ENCODE measurements around the gene ICE1.

ICE1 gene

DNA sequence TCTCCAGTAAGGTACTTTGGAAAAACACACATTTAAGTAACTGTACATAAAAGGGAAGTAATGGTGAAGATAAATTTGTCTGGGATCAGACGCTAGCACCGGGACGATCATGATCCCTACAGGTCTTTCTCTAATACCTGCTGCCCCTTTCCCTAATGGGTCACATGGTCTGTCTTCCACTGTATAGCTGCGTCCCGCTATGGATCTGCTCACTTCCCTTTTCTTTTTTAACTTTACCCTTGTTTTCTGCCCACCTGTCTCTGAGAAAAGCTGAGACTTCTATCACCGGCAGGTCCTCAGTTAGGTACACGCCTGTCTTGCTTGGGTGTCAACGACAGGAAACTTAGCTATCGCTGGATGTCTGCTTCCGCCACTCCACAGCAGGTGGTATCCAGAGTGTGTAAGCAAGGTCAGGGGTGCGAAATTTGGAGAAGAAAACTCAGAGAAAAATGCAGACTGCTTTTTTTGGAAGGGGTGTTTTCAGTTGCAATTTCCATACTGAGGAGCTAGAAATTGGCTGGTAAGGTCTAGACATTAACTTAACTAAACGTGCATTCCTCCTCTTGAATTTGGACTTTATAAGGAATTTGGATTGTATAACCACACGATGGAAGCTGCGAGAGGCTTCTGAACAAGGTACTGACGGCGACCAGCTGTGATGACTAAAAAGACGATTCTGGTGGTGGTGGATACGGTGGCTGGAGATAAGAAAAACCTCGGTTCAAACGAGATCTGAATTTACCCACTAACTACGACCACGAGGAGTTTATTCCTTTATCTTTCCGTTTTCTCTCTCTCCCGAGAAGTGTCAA is 1.1 kb upstream of the ICE1 start:
- CTCF ChIA-PET: interaction anchor here (0.6 to 0.8 kb wide), 3 partner anchors 187 to 542 kb away, joined by 3 to 7 read pairs (median 3); no protein-coding TSS in a partner anchor
- TF ChIP-seq CTCF (conservative IDR thresholded peaks at IDR 0.05; ENCODE audit: low read depth): no peak
- H3K27ac ChIP-seq: peak overlapping the region; percentile 96
- POLR2A ChIA-PET (ENCODE audit: low non-redundant PET): no interaction called here
- no peak for DNase-seq (ENCODE audit: low spot score)

- POLR2A ChIA-PET (ENCODE audit: low non-redundant PET): no interaction called here
- CTCF ChIA-PET: interaction anchor here (0.7 kb wide), 2 partner anchors 17 to 39 kb away, joined by 3 read pairs; no protein-coding TSS in a partner anchor
- H3K27ac ChIP-seq: peak overlapping the region; percentile 96
- TF ChIP-seq CTCF (conservative IDR thresholded peaks at IDR 0.05; ENCODE audit: low read depth): no peak
- peak; percentile 18 for DNase-seq (ENCODE audit: low spot score)
Observed at GRCh38 chr5:5422819-5423515, 490 bp downstream of the ICE1 start.

- CTCF ChIA-PET: interaction anchor here (0.7 kb wide), 2 partner anchors 39 to 83 kb away, joined by 3 read pairs; no protein-coding TSS in a partner anchor
- TF ChIP-seq CTCF (conservative IDR thresholded peaks at IDR 0.05; ENCODE audit: low read depth): no peak
- POLR2A ChIA-PET (ENCODE audit: low non-redundant PET): no interaction called here
- DNase-seq (ENCODE audit: low spot score): no peak
- H3K27ac ChIP-seq: no peak overlapping the region
Observed at GRCh38 chr5:5423586-5423985, 1.1 kb downstream of the ICE1 start.

DNA sequence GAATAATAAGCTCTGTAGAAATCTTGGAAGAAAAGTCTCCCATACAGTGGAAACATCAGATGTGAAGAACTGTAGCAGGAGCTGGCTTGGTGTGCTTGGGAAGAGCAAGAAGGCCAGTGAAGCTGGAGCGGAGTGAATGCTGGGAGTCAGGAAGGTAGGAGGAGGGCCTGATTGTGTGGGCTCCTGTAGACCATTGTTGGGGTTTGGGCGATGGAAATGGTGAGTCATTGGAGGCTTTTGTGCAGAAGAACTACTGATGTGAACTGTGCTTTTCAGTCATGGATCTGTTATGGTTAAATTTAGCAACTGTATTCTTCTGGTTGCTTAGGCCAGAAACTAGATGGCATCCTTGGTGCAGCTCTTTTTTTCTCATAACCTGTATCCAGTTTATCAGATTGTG is 2.3 kb downstream of the ICE1 start:
- H3K27ac ChIP-seq: no peak overlapping the region
- ChIA-PET POLR2A (ENCODE audit: low non-redundant PET) (no interaction called here), CTCF (no interaction called here)
- no peak for DNase-seq (ENCODE audit: low spot score)
- no peak for TF ChIP-seq CTCF (conservative IDR thresholded peaks at IDR 0.05; ENCODE audit: low read depth)

- H3K27ac ChIP-seq: no peak overlapping the region
- no peak for TF ChIP-seq CTCF (conservative IDR thresholded peaks at IDR 0.05; ENCODE audit: low read depth)
- DNase-seq (ENCODE audit: low spot score): no peak
- ChIA-PET CTCF (interaction anchor here (0.6 kb wide), 1 partner anchor 11 kb away, joined by 5 read pairs; no protein-coding TSS in a partner anchor), POLR2A (ENCODE audit: low non-redundant PET) (no interaction called here)
Observed at GRCh38 chr5:5430136-5430535, 7.7 kb downstream of the ICE1 start.

DNA sequence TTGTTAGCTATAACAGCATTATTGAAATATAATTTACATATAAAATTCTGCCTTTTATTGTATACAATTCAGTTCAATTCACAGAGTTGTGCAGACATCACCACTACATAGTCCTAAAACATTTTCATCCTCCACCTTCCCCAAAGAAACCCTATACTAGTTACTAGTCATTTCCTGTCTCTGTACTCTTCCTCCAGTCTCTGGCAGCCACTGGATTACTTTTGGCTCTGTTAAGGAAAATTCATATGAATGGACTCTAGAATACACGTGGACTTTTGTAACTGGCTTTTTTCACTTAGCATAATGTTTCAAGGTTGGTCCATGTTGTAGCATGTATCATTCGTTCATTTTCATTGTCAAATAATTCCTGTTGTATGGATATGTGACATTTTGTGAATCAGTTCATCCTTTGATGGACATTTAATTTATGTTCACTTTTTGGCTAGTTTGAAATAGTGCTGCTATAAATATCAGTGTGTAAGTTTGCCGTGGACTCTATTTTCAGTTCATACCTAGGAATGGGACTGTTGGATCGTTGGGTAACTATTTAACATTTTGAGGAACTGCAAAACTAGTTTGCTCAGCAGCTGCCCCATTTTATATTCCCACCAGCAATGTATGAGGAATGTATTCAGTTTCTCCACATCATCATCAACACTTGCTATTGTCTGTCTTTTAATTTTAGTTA is 9.7 kb downstream of the ICE1 start:
- peak; percentile 37 for DNase-seq (ENCODE audit: low spot score)
- H3K27ac ChIP-seq: no peak overlapping the region
- POLR2A ChIA-PET (ENCODE audit: low non-redundant PET): no interaction called here
- CTCF ChIA-PET: no interaction called here
- no peak for TF ChIP-seq CTCF (conservative IDR thresholded peaks at IDR 0.05; ENCODE audit: low read depth)
